ENCODE measurements around the gene KCNJ18.
"Not testable (repeated sequence)": the region's sequence is repeated elsewhere in the genome, so short reads cannot be mapped to it uniquely, and the experiment has no call there.

Gene KCNJ18

DNA sequence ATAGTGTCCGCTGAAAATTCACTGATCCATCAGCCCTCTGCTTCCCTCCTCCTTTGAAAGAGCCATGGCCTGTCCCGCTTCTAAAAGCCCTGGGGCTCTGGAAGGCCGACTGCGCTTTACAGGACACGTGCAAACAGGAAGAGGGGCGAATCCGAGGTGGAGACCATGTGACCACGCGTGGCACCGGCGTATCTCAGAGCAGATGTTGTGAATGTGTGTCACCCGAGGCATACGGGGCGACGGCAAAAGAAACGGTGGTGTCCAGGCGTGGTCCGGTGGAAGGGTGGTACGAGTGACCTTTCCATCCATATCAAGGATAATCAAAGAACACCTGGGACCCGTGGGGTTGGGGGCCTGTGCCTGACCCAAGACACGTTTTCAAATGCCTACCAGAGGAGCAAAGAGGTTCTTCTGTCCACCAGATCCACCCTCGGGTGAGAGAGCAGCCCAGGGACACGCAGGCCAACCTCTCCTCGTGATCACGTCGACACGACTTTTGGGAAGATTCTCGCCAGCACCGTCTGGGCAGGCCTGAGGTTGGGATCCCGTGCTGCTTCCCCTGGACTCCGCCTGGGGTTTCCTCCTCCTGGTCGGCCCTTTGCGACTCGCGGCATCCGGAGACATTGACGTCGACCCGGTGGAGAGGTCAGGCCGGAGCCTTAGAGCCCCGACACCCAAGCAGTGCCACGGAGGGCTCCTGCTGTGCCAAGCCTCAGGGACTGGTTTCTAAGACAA, 7.1 kb upstream of the KCNJ18 start:
- DNase-seq (ENCODE audit: low spot score) = not testable (repeated sequence)

DNA sequence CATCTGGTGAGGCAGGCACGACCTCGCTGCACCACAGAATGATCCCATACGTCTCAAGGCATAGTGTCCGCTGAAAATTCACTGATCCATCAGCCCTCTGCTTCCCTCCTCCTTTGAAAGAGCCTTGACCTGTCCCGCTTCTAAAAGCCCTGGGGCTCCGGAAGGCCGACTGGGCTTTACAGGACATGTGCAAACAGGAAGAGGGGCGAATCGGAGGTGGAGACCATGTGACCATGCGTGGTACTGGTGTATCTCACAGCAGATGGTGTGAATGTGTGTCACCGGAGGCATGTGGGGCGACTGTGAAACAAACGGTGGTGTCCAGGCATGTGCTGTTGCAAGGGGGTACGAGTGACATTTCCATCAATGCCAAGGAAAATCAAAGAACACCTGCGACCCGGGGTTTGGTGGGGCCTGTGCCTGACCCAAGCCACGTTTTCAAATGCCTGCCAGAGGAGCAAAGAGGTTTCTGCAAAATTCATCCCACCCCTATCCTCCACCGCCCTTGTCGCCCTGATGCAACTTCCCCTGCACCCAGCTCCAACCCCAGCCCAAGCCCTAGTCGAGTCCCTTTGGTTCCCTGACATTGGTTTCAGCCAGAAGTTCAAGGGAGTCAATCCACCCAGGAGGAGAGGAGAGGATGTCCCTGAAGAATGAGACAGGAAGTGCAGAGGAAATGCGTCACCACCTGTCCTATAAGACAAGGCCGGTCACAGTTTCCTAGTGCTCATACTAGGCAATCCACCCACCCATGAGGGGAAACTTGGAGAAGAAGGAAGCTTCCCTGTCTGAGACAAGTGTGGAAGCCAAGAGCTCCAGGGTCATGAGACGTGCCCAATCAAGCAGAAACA, 5.9 kb upstream of the KCNJ18 start:
- DNase-seq (ENCODE audit: low spot score) = no peak

DNA sequence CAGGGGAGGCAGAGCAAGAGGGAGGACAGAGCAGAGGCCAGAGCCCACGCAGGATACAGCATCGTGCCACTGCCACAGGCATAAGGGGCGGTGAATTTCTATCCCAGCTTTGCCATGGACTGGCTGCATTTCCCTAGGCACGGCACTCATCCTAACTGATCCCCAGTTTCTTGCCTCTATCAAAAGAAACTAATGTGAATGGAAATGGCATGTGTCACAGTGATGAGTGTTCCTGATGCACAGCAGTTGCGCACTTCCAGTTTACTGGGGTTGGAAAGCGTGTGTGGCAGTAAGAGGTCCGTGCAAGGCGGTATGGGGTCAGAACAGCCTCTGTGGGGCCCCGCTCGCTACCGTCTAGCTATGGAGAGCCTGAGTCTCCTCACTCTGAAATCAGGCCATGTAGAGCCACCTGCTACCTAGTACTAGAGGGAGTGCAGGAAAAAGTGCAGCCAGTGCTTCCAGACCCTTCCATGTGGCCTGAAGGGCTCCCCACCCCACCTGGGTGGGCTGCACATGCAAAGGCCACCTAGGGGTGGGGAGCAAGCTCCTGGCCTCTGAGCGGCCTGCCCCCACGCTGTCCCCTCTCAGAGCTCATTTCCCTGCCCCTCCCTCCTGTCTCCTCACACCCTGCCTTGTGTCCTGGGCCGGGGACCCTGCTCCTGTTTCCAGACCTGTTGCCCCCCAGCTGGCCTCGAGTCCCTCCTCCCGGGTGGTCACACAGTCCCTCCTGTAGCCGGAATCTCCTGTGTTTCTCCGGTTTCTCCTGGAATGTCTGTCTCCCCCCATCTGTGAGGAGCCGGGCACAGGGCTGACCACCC, 5.0 kb upstream of the KCNJ18 start:
- no peak for DNase-seq (ENCODE audit: low spot score)

DNA sequence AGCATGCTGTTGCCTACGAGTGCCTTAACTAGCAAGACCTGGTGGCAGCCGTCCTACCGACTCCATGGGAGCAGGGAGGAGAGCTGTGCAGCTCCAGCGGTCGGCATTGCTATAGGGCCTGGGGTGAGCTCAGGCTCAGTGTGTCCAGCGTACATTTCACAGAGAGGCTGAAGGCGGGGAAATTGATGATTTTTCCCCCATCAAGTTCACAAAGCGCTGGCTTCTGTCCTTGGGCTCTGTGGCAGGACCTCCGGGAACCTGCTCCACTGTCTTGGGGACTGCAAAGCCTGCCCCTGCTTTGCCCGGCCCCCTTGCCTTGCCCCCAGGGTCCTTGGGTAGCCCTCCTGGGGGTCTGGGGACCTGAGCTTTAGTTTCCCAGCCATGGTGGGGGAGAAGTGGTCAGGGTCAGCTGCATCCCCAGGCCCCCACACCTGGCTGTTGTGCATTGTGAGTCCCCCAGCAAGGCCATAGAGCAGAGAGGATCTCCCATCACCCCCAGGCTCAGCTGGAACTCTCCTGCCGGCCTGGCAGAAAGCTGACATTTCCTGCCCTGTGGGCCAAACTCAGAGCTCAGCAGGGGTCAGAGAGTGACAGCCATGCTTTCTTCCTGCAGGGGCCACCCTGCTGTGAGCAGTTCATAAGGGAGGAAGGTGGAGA, 3.9 kb upstream of the KCNJ18 start:
- DNase-seq (ENCODE audit: low spot score) = no peak

DNA sequence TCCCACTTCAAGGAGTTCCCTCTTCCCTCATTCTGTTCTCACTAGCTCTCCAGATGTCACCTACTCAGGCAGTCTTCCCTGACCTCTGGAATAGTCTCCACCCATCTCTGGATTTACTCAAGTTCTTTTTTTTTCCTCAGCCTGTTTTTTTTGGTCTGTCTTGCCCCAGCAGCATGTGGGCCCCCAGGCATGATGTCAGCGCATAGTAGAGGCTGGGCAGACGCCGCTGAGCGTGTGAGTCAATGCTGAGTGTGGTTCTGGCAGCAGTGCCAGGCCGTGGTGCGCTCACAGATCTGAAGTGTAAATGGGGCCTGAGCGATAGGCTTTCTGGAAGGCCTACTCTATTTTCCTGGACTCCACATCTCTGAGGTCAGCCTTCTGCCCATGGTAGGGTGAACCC, 2.7 kb upstream of the KCNJ18 start:
- DNase-seq (ENCODE audit: low spot score) = no peak

DNA sequence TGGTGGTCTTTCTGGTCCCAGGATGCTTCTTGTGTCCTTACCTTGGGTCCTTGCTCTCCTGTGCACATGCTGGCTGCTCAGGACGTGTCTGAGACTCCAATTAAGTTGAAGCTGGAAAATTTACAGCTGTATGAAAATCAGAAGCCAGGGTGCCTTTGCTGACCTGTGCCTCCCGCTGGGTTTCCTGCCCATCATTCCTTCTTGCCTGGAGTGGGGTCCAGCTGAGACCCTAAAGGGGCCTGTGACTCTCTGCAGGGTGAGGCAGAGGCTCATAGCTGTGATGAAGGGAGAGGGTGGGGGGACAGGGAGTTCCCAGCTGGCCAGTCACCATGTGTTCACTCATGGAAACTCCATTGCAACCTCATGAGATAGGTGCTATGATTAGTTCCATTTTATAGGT, 1.5 kb upstream of the KCNJ18 start:
- not testable (repeated sequence) for DNase-seq (ENCODE audit: low spot score)

DNA sequence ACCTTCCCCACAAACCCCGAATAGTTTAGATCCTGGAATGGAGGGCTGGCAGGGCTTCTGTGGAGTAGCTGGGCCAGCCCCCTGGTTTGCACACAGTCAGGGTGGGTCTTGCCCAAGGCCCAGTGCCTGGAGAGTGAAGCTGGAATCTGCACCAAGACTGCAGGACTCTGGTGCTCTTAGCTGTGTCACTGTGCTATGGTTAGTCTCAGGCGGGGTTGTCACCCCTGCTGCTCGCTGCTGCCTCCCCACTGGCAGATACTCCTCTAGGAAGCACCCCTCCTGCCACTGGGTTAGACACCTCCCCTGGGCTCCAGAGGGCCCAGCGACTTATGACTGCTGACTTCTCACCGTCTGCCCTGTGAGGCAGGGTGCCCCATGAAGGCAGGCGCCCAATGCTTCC, 842 bp upstream of the KCNJ18 start:
- not testable (repeated sequence) for DNase-seq (ENCODE audit: low spot score)

DNA sequence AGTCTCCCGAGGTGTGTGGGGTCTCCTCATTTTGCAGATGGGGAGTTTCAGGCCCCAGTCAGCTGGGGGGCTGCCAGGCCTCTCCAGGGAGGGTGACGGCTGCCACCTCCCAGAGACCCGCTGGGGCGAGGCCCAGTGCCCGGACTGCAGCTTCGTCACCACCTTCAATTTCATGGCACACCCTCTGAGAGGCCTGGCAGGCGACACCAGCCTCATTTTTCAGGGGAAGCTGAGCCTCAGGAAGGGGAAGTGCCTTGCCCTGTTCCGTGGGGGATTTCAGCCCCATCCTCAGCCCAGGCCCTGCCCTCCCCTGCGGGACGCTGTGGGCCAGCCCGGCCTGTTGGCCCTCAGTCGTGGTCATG, 362 bp downstream of the KCNJ18 start:
- DNase-seq (ENCODE audit: low spot score) = not testable (repeated sequence)

DNA sequence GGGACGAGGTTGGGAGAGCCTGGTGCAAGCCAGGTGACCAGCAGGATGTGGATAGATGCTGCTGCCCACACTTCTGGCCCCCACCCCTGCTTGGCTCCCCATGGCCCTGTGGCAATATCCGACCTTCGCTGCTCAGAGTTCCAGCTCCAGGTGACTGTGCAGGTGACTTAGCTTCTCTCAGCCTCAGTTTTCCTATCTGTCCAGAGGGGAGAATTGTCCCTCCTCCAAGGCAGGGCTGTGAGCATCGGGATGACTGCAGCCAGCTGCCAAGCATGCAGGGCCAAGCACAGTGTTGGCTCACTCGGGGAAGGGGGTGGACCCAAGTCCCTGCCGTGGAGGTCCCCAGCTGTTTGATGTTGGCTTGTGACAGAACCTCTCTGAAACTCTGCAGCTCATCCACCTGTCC, 1.1 kb downstream of the KCNJ18 start:
- DNase-seq (ENCODE audit: low spot score) = not testable (repeated sequence)

DNA sequence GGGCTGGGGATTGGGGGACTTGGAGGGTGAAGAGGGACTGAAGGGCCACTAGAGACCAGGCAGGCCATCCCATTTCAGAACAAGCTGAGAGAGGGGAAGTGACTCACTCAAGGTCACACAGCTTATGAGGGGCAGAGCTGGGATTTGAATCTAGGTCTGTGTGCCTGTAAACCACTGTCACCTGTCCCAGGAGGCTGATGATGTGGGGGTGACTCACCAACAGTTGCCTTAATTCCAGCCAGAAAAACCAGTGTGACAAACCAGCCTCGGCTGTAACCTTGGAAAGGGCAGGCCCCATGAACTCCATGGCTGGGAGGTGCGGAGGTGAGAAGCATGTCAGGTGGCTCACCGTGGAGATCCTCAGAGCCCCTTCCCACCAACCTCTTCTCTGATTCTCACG, 1.6 kb downstream of the KCNJ18 start:
- DNase-seq (ENCODE audit: low spot score) = not testable (repeated sequence)

DNA sequence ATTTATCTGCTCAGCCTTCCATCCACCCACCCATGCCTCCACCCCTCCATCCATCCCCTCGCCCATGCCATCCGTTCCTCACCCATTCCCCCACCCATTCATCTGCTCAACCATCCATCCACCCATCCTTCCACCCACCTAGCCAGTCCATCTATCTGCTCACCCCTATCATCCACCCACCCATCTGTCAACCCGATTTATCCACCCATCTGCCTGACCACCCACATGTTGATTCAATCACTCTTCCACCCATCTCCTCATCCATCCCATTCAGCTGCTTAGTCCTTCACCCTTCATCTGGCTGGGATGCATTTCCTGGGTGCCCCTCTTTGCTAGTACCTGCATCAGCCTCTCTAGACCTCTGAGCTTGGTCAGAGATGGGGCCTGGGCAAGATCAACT, 3.9 kb downstream of the KCNJ18 start:
- DNase-seq (ENCODE audit: low spot score) = not testable (repeated sequence)

DNA sequence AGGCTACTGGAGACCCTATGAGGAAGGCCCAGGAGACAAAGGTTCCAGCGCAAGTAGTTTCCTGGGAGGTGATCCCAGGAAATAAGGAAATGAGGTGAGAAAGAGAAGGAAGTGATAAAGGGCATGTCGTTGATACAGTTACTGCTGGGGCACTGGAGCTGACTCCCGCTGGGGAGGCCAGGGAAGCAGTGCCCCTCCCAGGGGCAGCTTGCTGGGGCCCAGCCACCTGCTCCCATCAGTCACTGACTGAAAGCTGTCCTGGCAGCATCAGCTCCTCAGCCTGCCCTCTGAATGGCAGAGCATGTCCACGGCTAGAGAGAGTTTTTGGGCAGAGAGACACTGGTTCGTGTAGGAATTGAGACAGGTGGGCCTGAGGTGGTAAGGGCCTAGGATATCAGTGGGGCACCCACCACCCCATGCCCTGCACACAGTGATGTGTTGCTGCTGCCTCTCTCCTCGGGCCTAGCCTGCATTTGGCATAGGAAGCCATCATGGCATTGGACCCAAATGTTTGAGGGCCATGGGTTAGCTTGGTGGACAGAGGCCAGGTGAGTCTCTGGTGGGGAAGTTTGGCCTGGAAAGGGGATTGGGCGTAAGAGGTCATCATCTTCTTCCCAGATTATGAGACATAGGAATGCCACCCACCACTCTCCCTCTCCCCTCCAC, 4.7 kb downstream of the KCNJ18 start:
- not testable (repeated sequence) for DNase-seq (ENCODE audit: low spot score)

DNA sequence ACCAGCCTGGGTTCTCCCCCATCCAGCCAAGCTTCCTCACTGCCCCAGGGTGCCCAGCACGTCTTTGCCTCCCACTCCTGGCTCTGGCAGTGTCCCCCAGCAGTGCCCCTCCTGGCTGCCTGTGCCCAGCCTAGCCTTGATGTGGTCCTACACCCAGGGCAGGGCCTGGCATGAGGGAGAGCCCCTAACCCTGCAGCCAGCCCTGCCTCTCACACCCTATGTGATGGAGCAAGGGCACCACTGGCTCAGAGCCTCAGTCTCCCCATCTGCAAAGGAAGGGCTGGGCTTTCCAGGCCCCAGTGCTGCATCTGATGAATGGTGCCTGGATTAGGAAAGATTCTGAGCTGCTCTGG, 5.2 kb downstream of the KCNJ18 start:
- DNase-seq (ENCODE audit: low spot score) = not testable (repeated sequence)

DNA sequence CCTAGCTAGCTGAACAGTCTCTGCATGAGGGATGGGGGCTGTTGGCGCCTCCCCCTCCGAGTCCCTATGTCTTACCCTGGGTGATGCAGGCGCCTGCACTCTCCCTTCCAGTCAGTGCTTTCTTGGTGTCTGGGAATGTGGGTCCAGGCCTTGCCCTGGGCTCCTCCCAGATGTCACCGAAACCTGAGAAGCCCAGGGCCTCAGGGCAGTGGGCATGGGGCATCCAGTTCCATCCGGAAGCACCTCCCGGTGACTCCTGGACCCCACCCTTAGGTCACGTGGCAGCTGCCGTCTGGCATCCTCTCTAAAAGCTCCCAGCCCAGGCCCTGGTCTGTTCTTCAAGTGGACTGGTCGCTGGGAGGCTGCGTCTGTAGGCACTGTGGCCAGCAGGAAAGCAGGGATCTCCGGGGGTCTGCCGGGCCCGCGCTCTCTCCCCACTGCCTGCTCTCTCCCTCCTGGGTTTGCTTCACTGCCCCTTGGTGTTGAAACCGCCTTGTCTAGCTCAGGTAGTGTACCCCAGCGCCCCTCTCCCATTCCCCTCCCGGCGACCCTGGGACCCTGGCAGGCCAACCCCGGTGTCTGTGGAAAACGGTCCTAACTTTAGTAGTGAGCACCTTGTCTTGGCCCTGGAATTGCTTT, 6.2 kb downstream of the KCNJ18 start:
- not testable (repeated sequence) for DNase-seq (ENCODE audit: low spot score)

DNA sequence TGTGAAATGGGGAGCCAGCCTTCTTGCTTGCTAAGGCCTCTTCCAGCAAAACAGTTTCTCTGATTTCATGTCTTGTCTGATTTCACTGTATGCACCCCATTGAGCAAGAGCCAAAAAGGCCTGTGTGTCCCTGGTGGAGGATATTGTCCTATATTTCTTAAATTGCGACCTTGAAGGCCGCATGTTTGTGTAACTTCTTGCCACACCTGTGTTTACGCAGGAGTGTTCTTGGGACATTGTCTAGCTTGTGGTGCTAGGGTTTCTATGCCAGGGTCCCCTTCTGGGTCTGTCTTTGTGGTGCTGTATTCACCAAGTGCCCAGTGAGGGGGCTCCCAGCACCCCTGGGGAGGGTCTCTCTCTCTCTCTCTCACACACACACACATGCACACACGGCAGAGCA, 6.8 kb downstream of the KCNJ18 start:
- DNase-seq (ENCODE audit: low spot score) = not testable (repeated sequence)

DNA sequence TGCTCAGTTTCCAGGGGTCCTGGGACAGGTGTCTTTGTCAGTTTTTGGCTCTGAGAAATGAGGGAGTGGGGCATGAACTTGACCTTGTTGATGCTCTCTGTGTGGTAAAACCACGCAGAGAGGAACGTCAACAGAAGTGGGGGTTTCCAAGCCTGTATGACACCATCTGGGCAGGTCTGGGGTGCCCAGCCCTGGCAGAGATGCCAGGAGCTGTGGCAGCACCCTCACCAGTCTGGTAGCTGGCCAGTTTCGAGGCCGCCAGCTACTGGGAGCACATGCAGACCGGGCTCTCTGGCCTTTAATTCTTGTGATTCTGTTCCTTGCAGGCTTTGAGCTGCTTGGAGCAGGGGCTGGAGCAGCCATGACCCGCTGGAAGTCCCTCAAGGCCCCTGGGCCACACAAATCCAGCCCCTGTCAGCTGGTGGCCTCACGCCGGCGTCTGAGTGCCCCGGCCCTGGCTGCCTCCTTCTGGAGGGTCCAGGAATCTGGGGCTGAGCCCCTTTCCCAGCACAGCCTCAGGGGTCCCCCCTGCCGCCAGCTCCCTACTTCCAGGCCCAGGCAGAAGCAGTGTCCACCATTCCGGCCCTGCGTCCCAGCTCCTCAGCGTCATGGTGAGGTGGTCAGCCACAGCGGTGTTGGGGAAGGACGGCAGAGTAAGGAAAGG, 7.4 kb downstream of the KCNJ18 start:
- DNase-seq (ENCODE audit: low spot score) = not testable (repeated sequence)

DNA sequence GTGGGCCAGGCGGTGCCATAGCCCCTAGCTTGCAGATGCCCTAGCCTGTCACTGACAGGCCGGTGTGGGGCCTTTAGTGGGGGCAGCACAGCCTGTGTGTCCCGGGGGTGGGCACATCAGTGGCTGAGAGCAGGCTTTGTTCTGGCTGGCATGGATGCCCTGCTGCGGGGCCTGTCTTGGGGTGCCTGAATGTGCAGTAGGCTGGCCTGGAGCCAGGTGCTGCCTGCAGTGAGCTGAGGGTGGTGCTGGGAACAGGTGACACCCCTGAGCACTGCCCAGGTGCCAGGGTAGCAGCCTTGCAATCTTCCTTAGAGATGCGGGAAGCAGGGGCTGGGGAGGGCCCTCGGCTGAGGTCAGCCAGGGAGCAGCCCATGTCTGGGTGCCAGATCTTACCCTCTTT, 8.8 kb downstream of the KCNJ18 start:
- not testable (repeated sequence) for DNase-seq (ENCODE audit: low spot score)

DNA sequence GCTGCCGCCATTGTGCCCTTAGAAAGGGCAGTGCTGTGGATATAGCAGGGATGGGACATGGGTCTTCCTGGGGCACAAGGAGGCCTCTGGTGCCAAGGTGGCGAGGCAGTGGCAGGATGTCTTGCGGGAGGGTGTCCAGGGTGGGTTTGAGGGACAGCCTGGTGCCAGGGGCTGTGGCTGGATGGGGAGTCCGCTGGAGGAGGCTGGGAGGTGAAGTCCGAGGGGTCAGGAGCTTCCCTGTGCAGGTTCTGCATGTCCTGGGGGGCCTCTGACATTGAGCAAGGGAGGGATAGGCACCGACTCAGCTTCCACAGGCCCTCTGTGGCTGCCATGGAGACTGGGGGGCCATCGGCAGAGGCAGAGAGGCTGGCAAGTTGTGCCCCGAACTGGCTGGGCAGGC, 9.7 kb downstream of the KCNJ18 start:
- DNase-seq (ENCODE audit: low spot score) = not testable (repeated sequence)

DNA sequence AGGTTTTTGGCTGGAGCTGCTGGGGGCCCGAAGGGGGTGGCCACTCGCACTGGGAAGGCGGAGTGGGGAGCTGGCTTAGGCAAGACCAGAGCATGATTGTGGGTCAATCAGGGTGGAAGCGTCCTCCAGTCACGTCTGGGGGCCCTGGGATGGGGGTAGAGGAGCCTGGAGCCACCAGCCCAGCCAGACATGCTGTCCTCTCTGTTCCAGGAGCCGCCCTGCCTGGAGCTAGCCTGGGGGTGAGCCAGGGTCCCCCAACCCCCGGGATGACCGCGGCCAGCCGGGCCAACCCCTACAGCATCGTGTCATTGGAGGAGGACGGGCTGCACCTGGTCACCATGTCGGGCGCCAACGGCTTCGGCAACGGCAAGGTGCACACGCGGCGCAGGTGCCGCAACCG, 10.2 kb downstream of the KCNJ18 start:
- DNase-seq (ENCODE audit: low spot score) = not testable (repeated sequence)

DNA sequence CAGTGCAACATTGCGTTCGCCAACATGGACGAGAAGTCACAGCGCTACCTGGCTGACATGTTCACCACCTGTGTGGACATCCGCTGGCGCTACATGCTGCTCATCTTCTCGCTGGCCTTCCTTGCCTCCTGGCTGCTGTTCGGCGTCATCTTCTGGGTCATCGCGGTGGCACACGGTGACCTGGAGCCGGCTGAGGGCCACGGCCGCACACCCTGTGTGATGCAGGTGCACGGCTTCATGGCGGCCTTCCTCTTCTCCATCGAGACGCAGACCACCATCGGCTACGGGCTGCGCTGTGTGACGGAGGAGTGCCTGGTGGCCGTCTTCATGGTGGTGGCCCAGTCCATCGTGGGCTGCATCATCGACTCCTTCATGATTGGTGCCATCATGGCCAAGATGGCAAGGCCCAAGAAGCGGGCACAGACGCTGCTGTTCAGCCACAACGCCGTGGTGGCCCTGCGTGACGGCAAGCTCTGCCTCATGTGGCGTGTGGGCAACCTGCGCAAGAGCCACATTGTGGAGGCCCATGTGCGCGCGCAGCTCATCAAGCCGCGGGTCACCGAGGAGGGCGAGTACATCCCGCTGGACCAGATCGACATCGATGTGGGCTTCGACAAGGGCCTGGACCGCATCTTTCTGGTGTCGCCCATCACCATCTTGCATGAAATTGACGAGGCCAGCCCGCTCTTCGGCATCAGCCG, 10.8 kb downstream of the KCNJ18 start:
- DNase-seq (ENCODE audit: low spot score) = not testable (repeated sequence)
